NCI-H2107 treated with DMSO at 0.1 percent for 48 hours (cell line): ENCODE measurements around the gene PPP1R1B.

Experiments used
- DNase-seq: peaks from one replicate; lab custom pipeline; 2025; ENCODE audit not compliant: unreplicated experiment; lab: John Stamatoyannopoulos, UW

Gene PPP1R1B

GRCh38 chr17:39600288-39600996, 26.3 kb upstream of the PPP1R1B start:
- no peak for DNase-seq

- no peak for DNase-seq
Measured at GRCh38 chr17:39600997-39601597, 25.7 kb upstream of the PPP1R1B start.

- no peak for DNase-seq
Measured at GRCh38 chr17:39601758-39602532, 24.8 kb upstream of the PPP1R1B start.

- no peak for DNase-seq
Measured at GRCh38 chr17:39602533-39603303, 24.0 kb upstream of the PPP1R1B start.

GRCh38 chr17:39603304-39604016, 23.3 kb upstream of the PPP1R1B start:
- DNase-seq: no peak

- DNase-seq: no peak
Measured at GRCh38 chr17:39604911-39605491, 21.8 kb upstream of the PPP1R1B start.

GRCh38 chr17:39605492-39606433, 21.0 kb upstream of the PPP1R1B start:
- no peak for DNase-seq

GRCh38 chr17:39606434-39607056, 20.2 kb upstream of the PPP1R1B start:
- DNase-seq: no peak

- no peak for DNase-seq
Measured at GRCh38 chr17:39607057-39607850, 19.5 kb upstream of the PPP1R1B start.

- no peak for DNase-seq
Measured at GRCh38 chr17:39607851-39608130, 19.0 kb upstream of the PPP1R1B start, which contains the start of gene NEUROD2. Gene NEUROD2 (minus strand): TSS chr17:39607920. CDS start chr17:39606599, 1,321 bp downstream.

GRCh38 chr17:39608142-39608981, 18.4 kb upstream of the PPP1R1B start:
- DNase-seq: no peak

- no peak for DNase-seq
Measured at GRCh38 chr17:39609416-39610025, 17.2 kb upstream of the PPP1R1B start.

GRCh38 chr17:39611401-39612112, 15.2 kb upstream of the PPP1R1B start:
- no peak for DNase-seq

- DNase-seq: no peak
Measured at GRCh38 chr17:39612291-39612894, 14.4 kb upstream of the PPP1R1B start.

GRCh38 chr17:39612935-39613464, 13.8 kb upstream of the PPP1R1B start:
- DNase-seq: no peak
